HL-60/S4 treated with phorbol 12-myristate 13-acetate at 8.2 ng/mL for 4 days and 3 days (cell line): ENCODE data around the gene SPNS3.

ENCODE experiments used
- in situ Hi-C: fragments of 300-500 bp; cut with MboI; formaldehyde crosslinking; loops from 2 replicates; pipeline ENCODE4 v1.15.0; 2022; ENCODE audit warnings: low sequenced_read_pairs

The SPNS3 gene

GRCh38 chr17:4487296-4487695 lies 53.6 kb downstream of the SPNS3 start:
- in situ Hi-C loops: no loop called here

- in situ Hi-C loops: no loop called here
Observed at GRCh38 chr17:4487820-4488716, 54.3 kb downstream of the SPNS3 start.

- in situ Hi-C loops: no loop called here
Observed at GRCh38 chr17:4488989-4489595, 55.4 kb downstream of the SPNS3 start.

DNA sequence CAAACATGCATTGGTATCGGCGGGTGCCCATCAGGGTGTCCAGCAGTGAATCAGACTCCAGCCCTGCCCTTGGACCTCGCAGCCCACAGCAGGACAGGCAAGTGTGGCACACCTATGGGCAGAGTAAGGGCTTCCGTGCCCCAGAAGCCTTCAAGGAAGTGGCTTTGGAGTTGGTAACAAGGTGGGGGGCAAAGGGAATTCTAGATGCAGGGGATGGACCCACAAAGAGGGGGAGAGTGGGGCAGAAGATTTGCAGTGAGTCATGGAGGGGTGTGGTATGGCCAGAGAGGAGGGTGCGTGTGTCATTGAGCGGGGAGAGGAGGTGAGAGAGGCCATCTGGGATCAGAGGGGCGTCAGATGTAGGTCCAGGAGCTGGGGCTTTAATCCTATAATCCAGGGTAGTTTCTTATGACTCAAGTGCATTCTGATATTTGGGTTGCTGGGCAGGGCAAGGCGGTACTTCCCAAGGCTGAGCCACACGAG lies 56.4 kb downstream of the SPNS3 start:
- in situ Hi-C loops: no loop called here

GRCh38 chr17:4490637-4491061 lies 56.9 kb downstream of the SPNS3 start:
- in situ Hi-C loops: no loop called here

DNA sequence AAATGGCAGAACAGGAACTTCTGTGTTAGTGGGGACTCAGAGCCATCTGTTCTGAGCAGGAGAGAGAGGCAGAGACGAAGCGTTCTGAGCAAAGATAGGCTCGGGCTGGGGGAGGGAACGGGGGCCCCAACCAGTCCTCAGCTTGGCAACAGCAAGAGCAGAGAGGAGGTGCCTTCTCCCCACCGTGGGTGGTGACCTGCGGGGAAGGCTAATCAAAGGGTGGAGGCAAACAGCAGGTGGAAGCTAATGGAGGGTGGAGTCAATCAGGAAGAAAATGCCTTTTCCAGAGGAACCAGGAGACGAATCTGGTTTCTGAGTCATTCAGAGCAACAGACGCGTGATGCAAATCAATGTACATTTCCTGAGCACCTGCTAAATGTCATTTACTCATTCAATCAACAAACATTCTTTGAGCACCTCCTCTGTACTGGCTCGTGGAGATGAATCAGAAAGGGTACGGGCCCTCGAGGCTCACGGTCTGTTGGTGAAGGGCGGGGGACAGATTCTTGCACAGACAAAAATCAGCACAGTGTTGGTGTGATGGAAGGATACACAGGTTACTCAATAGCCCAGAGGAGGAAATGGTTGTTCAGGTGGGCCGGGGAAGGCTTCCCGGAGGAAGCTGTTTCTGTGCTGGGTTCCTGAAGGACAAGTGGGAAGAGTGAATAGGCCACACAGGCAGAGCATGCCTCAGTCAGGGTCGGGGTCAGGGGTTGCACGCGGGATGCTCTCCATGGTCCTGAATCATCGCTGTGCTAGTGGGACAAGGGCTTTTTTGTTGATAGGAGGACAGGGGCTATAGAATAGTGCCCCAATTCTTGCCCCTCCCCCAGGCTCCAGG lies 59.2 kb downstream of the SPNS3 start:
- in situ Hi-C loops: no loop called here

DNA sequence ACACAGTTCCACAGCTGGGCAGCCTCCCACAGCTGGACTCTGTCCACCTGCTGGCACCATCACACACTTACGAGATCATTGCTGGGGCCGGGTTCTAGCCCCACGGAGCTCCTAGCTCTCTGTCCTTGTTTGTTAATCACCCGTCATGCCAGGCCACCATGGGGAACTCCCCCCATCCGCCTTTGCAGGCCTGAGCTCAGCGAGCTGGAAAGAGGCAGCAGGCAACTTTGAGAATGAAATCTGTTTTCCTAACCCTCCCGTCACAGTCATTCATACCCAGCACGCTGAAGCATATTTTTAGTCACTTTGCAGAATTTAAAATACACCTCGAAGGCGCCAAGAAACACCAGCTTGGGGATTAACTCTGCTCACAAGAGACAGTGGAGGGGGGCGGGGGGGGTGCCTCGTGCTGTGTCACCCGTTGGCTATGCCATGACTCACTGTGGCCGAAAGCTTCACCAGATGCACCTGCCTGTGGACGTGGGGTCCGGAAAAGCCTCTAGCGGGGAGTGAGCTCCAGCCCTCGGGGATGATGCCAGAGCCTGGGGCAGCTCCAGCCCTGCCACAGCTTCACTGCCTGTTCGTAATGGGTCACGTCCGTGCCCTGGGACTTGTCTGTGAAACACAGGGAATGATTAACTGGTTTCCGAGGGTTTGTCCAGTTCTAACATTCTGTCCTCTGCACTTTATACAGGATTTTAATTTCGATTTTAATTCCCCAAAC lies 63.5 kb downstream of the SPNS3 start:
- in situ Hi-C loops: no loop called here

DNA sequence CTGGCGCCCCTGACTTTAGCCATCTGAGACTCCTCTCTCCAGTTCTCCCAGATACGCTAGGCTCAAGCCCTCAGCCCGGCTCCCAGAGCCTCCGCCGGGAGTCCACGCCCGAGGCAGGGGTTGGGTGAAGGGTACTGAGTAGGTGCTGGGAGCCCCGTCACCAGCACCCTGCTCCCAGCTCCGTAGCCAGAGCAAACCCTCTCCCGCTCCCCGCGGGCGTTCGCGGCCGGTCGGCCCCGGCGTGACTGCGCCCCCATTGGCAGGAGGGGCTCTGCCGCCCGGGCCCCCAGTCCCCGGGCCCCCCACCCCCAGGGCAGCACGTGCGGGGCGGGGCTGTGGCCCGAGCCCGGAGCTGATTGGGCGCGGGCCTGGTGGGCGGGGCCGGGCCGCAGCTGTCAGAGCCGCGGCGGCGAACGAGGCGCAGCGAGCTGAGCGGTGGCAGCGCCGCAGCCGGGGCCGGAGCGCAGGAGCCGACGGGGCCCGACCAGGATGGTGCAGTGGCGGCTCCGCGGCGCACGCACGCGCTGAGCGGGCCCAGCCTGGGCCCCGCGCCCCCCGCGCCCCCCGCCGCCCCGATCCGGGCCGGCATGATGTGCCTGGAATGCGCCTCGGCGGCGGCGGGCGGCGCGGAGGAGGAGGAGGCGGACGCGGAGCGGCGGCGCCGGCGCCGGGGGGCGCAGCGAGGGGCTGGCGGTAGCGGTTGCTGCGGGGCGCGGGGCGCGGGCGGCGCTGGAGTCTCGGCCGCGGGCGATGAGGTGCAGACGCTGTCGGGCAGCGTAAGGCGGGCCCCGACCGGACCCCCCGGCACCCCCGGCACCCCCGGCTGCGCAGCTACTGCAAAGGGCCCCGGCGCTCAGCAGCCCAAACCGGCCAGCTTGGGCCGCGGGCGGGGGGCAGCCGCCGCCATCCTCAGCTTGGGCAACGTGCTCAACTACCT lies 65.0 kb downstream of the SPNS3 start, which contains the start of gene SPNS2:
SPNS2 (plus strand) TSS at position 421 of the 937 bp plus-strand sequence; CDS start at position 588, 167 bp downstream.
- in situ Hi-C loops: no loop called here

- in situ Hi-C loops: no loop called here
Observed at GRCh38 chr17:4499431-4500190, 65.9 kb downstream of the SPNS3 start.

- in situ Hi-C loops: no loop called here
Observed at GRCh38 chr17:4500191-4500571, 66.4 kb downstream of the SPNS3 start.

DNA sequence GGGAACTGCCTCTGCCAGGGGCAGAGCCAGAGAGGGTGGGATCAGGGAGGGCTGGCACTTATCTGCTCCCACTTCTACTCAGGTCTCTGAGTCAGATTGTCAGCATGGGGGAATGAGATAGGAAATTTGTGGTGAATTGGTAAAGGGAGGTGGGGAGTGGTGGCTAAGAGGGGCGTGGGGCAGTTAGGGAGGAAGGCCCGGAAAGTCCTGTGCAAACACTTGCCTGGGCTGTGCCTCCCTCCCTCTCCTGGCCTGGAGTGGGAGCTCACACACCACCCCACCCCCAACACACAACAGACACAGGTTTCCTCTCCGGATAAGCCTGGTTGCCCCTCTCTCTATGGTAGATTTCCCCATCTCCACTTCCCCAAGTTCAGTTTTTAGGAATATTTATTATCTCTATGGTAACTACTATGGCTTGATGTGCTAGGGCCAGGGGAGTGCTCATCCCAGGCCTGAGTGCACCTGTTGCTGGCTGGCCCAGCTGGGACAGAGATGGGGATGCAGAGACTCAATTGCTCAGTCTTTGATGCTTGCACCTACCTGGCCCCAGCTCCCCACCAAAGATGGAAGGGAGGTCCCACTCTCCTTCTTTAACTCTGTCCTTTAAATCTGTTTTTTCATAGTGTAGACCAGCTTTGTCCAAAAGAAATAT lies 67.7 kb downstream of the SPNS3 start:
- in situ Hi-C loops: no loop called here

- in situ Hi-C loops: no loop called here
Observed at GRCh38 chr17:4502466-4503154, 68.9 kb downstream of the SPNS3 start.

DNA sequence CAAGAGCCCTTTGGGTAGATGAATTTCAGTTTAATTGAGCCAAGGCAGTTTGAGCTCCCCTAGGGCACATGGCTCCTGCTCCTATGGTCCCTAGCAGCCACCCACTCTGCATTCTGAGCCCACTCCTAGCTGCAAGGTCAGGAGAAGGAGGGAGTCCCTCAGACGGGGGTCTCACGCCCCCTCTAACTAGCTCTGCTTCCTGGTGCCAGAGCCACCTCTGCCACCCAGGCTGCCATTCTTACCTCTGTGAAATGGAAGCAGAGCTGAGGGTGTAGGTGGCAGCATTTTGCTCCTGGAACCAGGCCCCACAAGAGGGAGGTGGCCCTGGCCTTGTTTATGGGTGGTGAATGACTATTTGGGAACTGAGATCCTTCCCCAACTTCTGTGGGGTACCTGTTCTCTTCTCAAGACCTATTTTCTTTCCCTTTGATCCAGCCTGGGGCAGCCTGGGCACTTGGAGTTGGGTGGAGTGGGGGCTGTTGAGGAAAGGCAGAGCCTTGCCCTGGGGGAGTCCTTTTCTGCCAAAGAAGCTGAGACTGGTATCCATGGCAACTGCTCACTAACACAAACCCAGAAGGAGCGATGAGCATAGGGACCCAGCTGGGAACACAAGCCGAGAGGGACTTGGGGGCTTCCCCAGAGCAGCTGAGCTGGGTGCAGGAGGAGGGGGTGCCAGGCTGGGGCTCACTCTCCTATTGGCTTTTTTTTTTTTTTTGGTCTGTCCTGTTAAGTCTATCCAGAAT lies 69.7 kb downstream of the SPNS3 start:
- in situ Hi-C loops: no loop called here

GRCh38 chr17:4504188-4504587 lies 70.4 kb downstream of the SPNS3 start:
- in situ Hi-C loops: no loop called here

DNA sequence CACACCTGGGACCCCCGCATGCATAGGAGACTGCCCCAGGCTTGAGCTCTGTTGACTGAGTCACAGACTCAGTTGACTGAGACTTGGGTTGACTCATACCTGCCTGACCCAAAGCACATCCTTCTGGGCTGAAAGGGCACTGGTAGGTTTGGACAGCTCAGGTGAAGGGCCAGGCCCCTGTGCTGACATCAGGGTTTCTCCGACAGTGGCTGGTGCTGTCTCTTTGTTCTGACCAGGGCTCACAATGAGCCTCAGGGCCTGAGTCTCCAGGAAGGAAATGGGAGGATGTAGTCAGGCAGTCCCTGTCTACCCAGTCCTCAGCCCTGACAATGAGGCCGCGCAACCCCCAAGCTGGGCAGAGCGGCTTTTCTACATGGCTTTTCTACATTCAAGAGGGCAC lies 71.4 kb downstream of the SPNS3 start:
- in situ Hi-C loops: no loop called here

DNA sequence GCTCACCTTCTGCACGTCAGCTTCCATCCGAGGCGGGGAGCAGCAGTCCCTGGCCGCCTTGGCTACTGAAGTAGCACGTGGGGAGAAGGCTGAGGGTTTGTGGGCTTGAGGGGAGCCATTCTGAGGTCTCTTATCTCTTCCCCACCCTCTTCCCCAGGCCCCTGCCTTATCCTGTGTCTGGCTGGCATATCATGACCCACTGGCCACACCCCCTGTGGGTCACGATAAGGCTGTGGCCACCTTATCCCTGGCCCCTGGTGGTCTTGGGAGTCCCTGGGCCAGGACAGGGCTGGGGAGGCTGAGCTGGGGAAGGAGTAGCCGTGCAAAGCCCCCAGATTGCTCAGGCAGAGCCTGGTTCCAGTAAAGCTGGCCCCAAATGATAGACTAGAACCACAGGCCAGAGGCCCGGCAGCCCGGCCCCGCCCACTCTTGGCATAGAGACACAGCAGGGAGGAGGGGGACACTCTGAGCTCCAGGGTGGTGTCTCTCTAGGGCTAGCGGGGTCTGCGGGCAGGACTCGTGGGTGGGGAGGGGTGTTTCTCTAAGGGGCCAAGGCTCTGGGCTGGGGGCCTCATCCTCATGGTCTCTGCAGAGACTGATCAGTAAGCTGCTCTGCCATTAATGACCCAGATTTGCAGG lies 72.6 kb downstream of the SPNS3 start:
- in situ Hi-C loops: no loop called here
